Endodermal cell (in vitro differentiated cells): ENCODE results near the gene APPL1. TPM values are rescaled to one million over a fixed set of nuclear protein-coding genes. Genes with fewer than 3 reads are reported as not detected.

Source experiments
- DNase-seq: peaks from one replicate; pipeline ENCODE4 v3.0.0-alpha.2; 2017
- H3K27ac ChIP-seq: 2 replicates; pipeline ENCODE4 v1.5.1; 2013; ENCODE audit warnings: mild to moderate bottlenecking, low read depth, low read length, moderate library complexity
- H3K27me3 ChIP-seq: 2 replicates; pipeline ENCODE4 v1.6.1; 2013; ENCODE audit warnings: mild to moderate bottlenecking, low read length, moderate library complexity; ENCODE audit not compliant: insufficient read depth, control insufficient read depth, poor library complexity, severe bottlenecking
- H3K36me3 ChIP-seq: 2 replicates; pipeline ENCODE4 v1.7.0; 2013; ENCODE audit warnings: mild to moderate bottlenecking, low read length, moderate library complexity; ENCODE audit not compliant: control insufficient read depth, insufficient read depth
- H3K4me1 ChIP-seq: one replicate; pipeline ENCODE4 v1.7.0; 2013; ENCODE audit warnings: low read length; ENCODE audit not compliant: control insufficient read depth, insufficient read depth
- H3K4me3 ChIP-seq: 2 replicates; pipeline ENCODE4 v1.5.1; 2013; ENCODE audit warnings: mild to moderate bottlenecking, low read length, moderate library complexity
- H3K9ac ChIP-seq: 2 replicates; pipeline ENCODE4 v1.6.1; 2013; ENCODE audit warnings: mild to moderate bottlenecking, low read length, moderate library complexity; ENCODE audit not compliant: poor library complexity, severe bottlenecking; ENCODE audit errors: extremely low read depth
- H3K9me3 ChIP-seq: 2 replicates; pipeline ENCODE4 v1.6.1; 2013; ENCODE audit warnings: mild to moderate bottlenecking, low read length, moderate library complexity; ENCODE audit not compliant: control insufficient read depth
- H3K27ac Mint-ChIP-seq: 2 replicates; pipeline ENCODE4 v1.8.0; 2020; ENCODE audit warnings: mixed read lengths
- H3K27me3 Mint-ChIP-seq: 2 replicates; pipeline ENCODE4 v1.8.0; 2021; ENCODE audit warnings: mild to moderate bottlenecking, mixed read lengths; ENCODE audit not compliant: insufficient read depth
- H3K36me3 Mint-ChIP-seq: 2 replicates; pipeline ENCODE4 v1.8.0; 2020; ENCODE audit warnings: low read depth, mixed read lengths
- H3K4me1 Mint-ChIP-seq: 2 replicates; pipeline ENCODE4 v1.8.0; 2020; ENCODE audit warnings: mixed read lengths
- H3K4me3 Mint-ChIP-seq: 2 replicates; pipeline ENCODE4 v1.8.0; 2020; ENCODE audit warnings: mild to moderate bottlenecking, moderate library complexity, mixed read lengths
- H3K9me3 Mint-ChIP-seq: 2 replicates; pipeline ENCODE4 v1.8.0; 2020; ENCODE audit warnings: mild to moderate bottlenecking, mixed read lengths
- CTCF ChIP-seq: fragments of 200-600 bp; sonication (generic); conservative IDR thresholded peaks from 2 replicates; pipeline ENCODE4 v1.5.0; 2021; ENCODE audit warnings: antibody characterized with exemption, mild to moderate bottlenecking
- WGBS, 2 experiments: methylation state at CpG; one replicate each; pipeline versions ENCODE4 v1.1.5 to v1.1.7; 2013; ENCODE audit warnings: missing lambda C conversion rate in 2 of 2, mixed read lengths in 1 of 2; ENCODE audit not compliant: insufficient coverage in 1 of 2, insufficient read length in 1 of 2; 5-methylcytosine and 5-hydroxymethylcytosine counted together
- total RNA-seq, 2 donors: library from RNA; stranded (reverse); fragmentation: NEBNext Ultra II Directional in 1 of 2; extraction: Animal tissue kit (Norgen Biotek cat#: 25700) in 1 of 2; gene quantifications; 2 replicates in 1 of 2; 3 replicates in 1 of 2; pipeline ENCODE4 v1.2.1, GENCODE V29; 2021

APPL1 gene
- total RNA-seq, 2 donors from 2014 or later: 46.9 to 61.1 TPM

GRCh38 chr3:57184526-57184925 is 43.0 kb upstream of the APPL1 start:
- no peak for TF ChIP-seq CTCF
- no peak overlapping the region for H3K9ac ChIP-seq
- Mint-ChIP-seq H3K36me3 (no peaks in the 10 kb centered on the region), H3K9me3 (no peaks in the 10 kb centered on the region), H3K27me3 (peaks cover 3% of the 10 kb centered on the region), H3K4me3 (no peak overlapping the region), H3K4me1 (peaks cover 13% of the 10 kb centered on the region), H3K27ac (no peak overlapping the region)
- H3K9me3 ChIP-seq: no peaks in the 10 kb centered on the region
- no peaks in the 10 kb centered on the region for H3K4me1 ChIP-seq
- no peak overlapping the region for H3K27ac ChIP-seq
- no peak for DNase-seq
- no peaks in the 10 kb centered on the region for H3K36me3 ChIP-seq
- H3K27me3 ChIP-seq: no peaks in the 10 kb centered on the region
- no peak overlapping the region for H3K4me3 ChIP-seq
- WGBS, 2 experiments: 65% methylated on average over 2 to 6 of the region's 6 CpGs

GRCh38 chr3:57192028-57192427 is 35.5 kb upstream of the APPL1 start:
- Histone ChIP-seq H3K36me3 (no peaks in the 10 kb centered on the region), H3K4me3 (no peak overlapping the region), H3K4me1 (peaks cover 5% of the 10 kb centered on the region), H3K27me3 (no peaks in the 10 kb centered on the region), H3K9ac (no peak overlapping the region), H3K27ac (no peak overlapping the region), H3K9me3 (no peaks in the 10 kb centered on the region)
- no peak for DNase-seq
- WGBS, 2 experiments: 95% methylated on average over 3 of the region's 3 CpGs; no CpG with 5 or more reads in 1 of the 2 experiments
- peaks cover 8% of the 10 kb centered on the region for H3K27me3 Mint-ChIP-seq
- no peak for TF ChIP-seq CTCF
- H3K4me3 Mint-ChIP-seq: no peak overlapping the region
- peaks cover 12% of the 10 kb centered on the region for H3K4me1 Mint-ChIP-seq
- H3K36me3 Mint-ChIP-seq: no peaks in the 10 kb centered on the region
- H3K27ac Mint-ChIP-seq: no peak overlapping the region
- H3K9me3 Mint-ChIP-seq: no peaks in the 10 kb centered on the region

- no peaks in the 10 kb centered on the region for H3K36me3 ChIP-seq
- H3K9me3 ChIP-seq: no peaks in the 10 kb centered on the region
- no peak overlapping the region for H3K27ac ChIP-seq
- H3K27me3 ChIP-seq: peaks cover 22% of the 10 kb centered on the region
- peaks cover 5% of the 10 kb centered on the region for H3K4me1 ChIP-seq
- no peak for DNase-seq
- Mint-ChIP-seq H3K36me3 (no peaks in the 10 kb centered on the region), H3K4me3 (no peak overlapping the region), H3K27me3 (peaks cover 5% of the 10 kb centered on the region), H3K4me1 (peaks cover 17% of the 10 kb centered on the region), H3K27ac (peak overlapping the region; percentile 45), H3K9me3 (no peaks in the 10 kb centered on the region)
- 44 to 80% methylated on average over 2 to 4 of the region's 4 CpGs for WGBS, 2 experiments
- H3K4me3 ChIP-seq: no peak overlapping the region
- no peak for TF ChIP-seq CTCF
- no peak overlapping the region for H3K9ac ChIP-seq
Measured at GRCh38 chr3:57194641-57195040, 32.9 kb upstream of the APPL1 start.
